Keratinocyte (primary cell): ENCODE results near the gene CHMP6. TPM values are rescaled to one million over a fixed set of nuclear protein-coding genes. Genes with fewer than 3 reads are reported as not detected.

Source experiments
- DNase-seq: peaks from one replicate; pipeline ENCODE4 v3.0.0-alpha.2; 2011; ENCODE audit warnings: low read depth, missing footprints, low spot score
- FAIRE-seq: peaks from 2 replicates; lab custom pipeline; 2011; peaks lifted over from hg19 to GRCh38; lab: Jason Lieb, UNC
- H2AFZ ChIP-seq: 2 replicates; pipeline ENCODE4 v1.6.0; 2012; ENCODE audit warnings: low read length, control low read depth, inconsistent platforms; ENCODE audit not compliant: control insufficient read depth
- H3K27ac ChIP-seq: 2 replicates; pipeline ENCODE4 v1.5.1; 2011; ENCODE audit warnings: low read length; ENCODE audit not compliant: control insufficient read depth, insufficient read depth
- H3K27me3 ChIP-seq: 3 replicates; pipeline ENCODE4 v1.6.0; 2011; ENCODE audit warnings: low read length; ENCODE audit not compliant: control insufficient read depth, insufficient read depth; ENCODE audit errors: extremely low read depth
- H3K36me3 ChIP-seq, 2 experiments: 2 replicates in 1 of 2; 3 replicates in 1 of 2; pipeline ENCODE4 v1.5.1; 2011; ENCODE audit warnings: low read length in 2 of 2, mild to moderate bottlenecking in 1 of 2; ENCODE audit not compliant: control insufficient read depth in 2 of 2, insufficient read depth in 2 of 2; ENCODE audit errors: extremely low read depth in 1 of 2
- H3K4me1 ChIP-seq: 3 replicates; pipeline ENCODE4 v1.5.1; 2011; ENCODE audit warnings: low read length; ENCODE audit not compliant: control insufficient read depth, insufficient read depth; ENCODE audit errors: extremely low read depth
- H3K4me2 ChIP-seq: 3 replicates; pipeline ENCODE4 v1.6.0; 2011; ENCODE audit warnings: low read depth, low read length; ENCODE audit not compliant: control insufficient read depth, insufficient read depth; ENCODE audit errors: extremely low read depth
- H3K4me3 ChIP-seq, 3 experiments: fragments of 200-600 bp in 1 of 3; sonication (generic) in 1 of 3; 2 replicates in 2 of 3; 3 replicates in 1 of 3; pipeline ENCODE4 v1.5.1; 2011 to 2016; ENCODE audit warnings: low read length in 3 of 3, mild to moderate bottlenecking in 3 of 3, control low read depth in 2 of 3, inconsistent platforms in 1 of 3, low read depth in 1 of 3, mixed read lengths in 1 of 3, mixed run types in 1 of 3, moderate library complexity in 1 of 3; ENCODE audit not compliant: control insufficient read depth in 2 of 3, insufficient read depth in 2 of 3; ENCODE audit errors: extremely low read depth in 1 of 3
- H3K79me2 ChIP-seq: 2 replicates; pipeline ENCODE4 v1.6.0; 2012; ENCODE audit warnings: low read length; ENCODE audit not compliant: control insufficient read depth, insufficient read depth
- H3K9ac ChIP-seq: 3 replicates; pipeline ENCODE4 v1.6.0; 2011; ENCODE audit warnings: low read length; ENCODE audit not compliant: control insufficient read depth, insufficient read depth; ENCODE audit errors: extremely low read depth
- H3K9me1 ChIP-seq: 3 replicates; pipeline ENCODE4 v1.6.0; 2011; ENCODE audit warnings: low read length; ENCODE audit not compliant: control insufficient read depth, insufficient read depth; ENCODE audit errors: extremely low read depth
- H3K9me3 ChIP-seq: 2 replicates; pipeline ENCODE4 v1.5.1; 2012; ENCODE audit warnings: low read depth, low read length; ENCODE audit not compliant: control insufficient read depth
- H4K20me1 ChIP-seq: 3 replicates; pipeline ENCODE4 v1.6.0; 2011; ENCODE audit warnings: low read length; ENCODE audit not compliant: control insufficient read depth, insufficient read depth; ENCODE audit errors: extremely low read depth
- EZH2 ChIP-seq: IDR thresholded peaks from one replicate; pipeline ENCODE4 v1.6.1; 2012; ENCODE audit warnings: inconsistent platforms, mild to moderate bottlenecking, low read length, moderate library complexity
- dilution Hi-C: fragments of 300-500 bp; cut with MboI; formaldehyde crosslinking; loops from one replicate; pipeline ENCODE4 v1.7.0; 2020; ENCODE audit warnings: low sequenced_read_pairs; ENCODE audit not compliant: extremely low pct_ligation_motif_present
- polyA plus RNA-seq, 5 experiments: library from polyadenylated mRNA; depleted of rRNA in 3 of 5; stranded (reverse) in 3 of 5; stranded (forward) in 1 of 5; unstranded in 1 of 5; fragments of >200 nt; gene quantifications; 1 replicate in 1 of 5; 2 replicates in 3 of 5; 3 replicates in 1 of 5; pipeline versions ENCODE4 v1.2.1 to v1.2.3, GENCODE V29; 2011 to 2012; ENCODE audit warnings: missing spikeins in 2 of 5, low read depth in 1 of 5, low replicate concordance in 1 of 5
- TF ChIP-seq, protein P1 (sequence below), 3 experiments: IDR thresholded peaks in 1 of 3; conservative IDR thresholded peaks in 1 of 3; optimal IDR thresholded peaks in 1 of 3; 2 replicates in 2 of 3; 3 replicates in 1 of 3; pipeline versions ENCODE3 to v1.5.1; 2011; ENCODE audit warnings: low read length in 3 of 3, mild to moderate bottlenecking in 3 of 3, moderate library complexity in 2 of 3, control low read depth in 1 of 3, inconsistent platforms in 1 of 3; ENCODE audit not compliant: insufficient read depth in 2 of 3; ENCODE audit errors: extremely low read depth in 1 of 3

CHMP6 gene
- polyA plus RNA-seq, 1 donor (not counting 4 experiments of a cell fraction or from before 2014, with no cell fraction given) = 20.9 TPM

DNA sequence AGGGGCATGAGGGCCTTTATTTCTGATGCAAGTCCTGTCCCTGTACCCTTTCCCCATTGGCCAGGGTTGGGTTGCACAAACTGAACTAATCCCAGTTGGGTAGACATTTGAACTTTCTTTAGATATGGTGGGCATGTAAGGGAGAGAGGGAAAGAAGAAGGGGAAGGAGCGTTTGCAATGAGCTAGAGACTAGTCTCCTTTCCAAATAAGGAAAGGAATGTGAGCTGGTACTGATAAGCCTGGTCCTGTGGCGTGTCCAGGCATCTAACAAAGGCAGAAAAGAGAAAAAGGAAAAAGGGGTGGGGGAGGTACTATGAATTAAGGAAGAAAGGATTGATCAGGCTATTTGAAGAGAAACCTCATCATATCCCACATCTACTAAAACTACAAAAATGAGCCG, 20.3 kb downstream of the CHMP6 start:
- Histone ChIP-seq H3K4me3 (no peak overlapping the region), H3K79me2 (no peaks in the 10 kb centered on the region), H3K4me1 (peaks cover 4% of the 10 kb centered on the region), H2AFZ (no peak overlapping the region), H3K27me3 (peaks cover 14% of the 10 kb centered on the region), H3K36me3 (no peaks in the 10 kb centered on the region), H4K20me1 (no peaks in the 10 kb centered on the region), H3K4me2 (no peak overlapping the region), H3K9ac (no peak overlapping the region), H3K27ac (no peak overlapping the region), H3K9me3 (peaks cover 8% of the 10 kb centered on the region), H3K9me1 (no peaks in the 10 kb centered on the region)
- no peak for TF ChIP-seq EZH2
- TF ChIP-seq, protein P1, sequence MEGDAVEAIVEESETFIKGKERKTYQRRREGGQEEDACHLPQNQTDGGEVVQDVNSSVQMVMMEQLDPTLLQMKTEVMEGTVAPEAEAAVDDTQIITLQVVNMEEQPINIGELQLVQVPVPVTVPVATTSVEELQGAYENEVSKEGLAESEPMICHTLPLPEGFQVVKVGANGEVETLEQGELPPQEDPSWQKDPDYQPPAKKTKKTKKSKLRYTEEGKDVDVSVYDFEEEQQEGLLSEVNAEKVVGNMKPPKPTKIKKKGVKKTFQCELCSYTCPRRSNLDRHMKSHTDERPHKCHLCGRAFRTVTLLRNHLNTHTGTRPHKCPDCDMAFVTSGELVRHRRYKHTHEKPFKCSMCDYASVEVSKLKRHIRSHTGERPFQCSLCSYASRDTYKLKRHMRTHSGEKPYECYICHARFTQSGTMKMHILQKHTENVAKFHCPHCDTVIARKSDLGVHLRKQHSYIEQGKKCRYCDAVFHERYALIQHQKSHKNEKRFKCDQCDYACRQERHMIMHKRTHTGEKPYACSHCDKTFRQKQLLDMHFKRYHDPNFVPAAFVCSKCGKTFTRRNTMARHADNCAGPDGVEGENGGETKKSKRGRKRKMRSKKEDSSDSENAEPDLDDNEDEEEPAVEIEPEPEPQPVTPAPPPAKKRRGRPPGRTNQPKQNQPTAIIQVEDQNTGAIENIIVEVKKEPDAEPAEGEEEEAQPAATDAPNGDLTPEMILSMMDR (optimal IDR thresholded peaks at IDR 0.05 in 1 of 3, IDR thresholded peaks at IDR 0.05 in 1 of 3, conservative IDR thresholded peaks at IDR 0.05 in 1 of 3; ENCODE audit: extremely low read depth in 1 of 3, insufficient read depth in 2 of 3, low read length in 3 of 3) = no peak
- FAIRE-seq (no peak), DNase-seq (no peak)
- dilution Hi-C loops = no loop called here

DNA sequence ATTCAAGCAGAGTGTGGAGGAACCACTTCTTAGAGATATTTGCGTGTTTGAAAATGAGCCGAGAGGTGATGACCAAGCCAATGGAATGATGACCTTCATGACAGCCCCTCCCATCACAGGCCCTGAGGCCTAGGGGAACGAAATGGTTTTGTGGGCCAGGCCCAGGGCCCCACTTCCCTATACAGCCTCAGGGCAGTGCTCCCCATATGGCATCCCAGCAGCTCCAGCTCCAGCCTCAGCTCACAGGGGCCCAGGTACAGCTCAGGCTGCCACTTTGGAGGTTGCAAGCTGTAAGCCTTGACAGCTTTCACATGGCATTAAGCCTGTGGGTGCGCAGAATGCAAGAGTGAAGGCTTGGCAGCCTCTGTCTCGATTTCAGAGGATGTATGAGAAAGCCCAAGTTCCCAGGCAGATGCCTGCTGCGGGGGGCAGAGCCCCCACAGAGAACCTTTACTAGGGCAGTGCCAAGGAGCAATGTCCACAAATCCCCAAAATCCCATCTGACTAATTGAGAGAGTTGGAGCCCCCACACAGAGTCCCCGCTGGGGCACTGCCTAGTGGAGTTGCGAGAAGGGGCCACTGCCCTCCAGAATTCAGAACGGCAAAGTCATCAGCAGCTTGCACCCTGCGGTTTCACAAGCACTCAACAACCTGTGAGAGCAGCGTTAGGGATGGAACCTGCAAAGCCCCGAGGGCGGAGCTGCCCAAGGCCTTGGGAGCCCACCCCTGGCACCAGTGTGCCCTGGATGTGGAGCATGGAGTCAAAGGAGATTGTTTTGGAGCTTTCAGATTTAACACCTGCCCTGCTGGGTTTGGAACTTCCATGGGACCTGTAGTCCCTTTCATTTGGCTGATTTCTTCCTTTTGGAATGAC, 21.2 kb downstream of the CHMP6 start:
- dilution Hi-C loops = no loop called here
- peaks cover 9% of the 10 kb centered on the region for H3K27me3 ChIP-seq
- FAIRE-seq = no peak
- no peaks in the 10 kb centered on the region for H3K36me3 ChIP-seq
- no peak overlapping the region for H3K4me3 ChIP-seq
- TF ChIP-seq, protein P1 (optimal IDR thresholded peaks at IDR 0.05 in 1 of 3, IDR thresholded peaks at IDR 0.05 in 1 of 3, conservative IDR thresholded peaks at IDR 0.05 in 1 of 3; ENCODE audit: extremely low read depth in 1 of 3, insufficient read depth in 2 of 3, low read length in 3 of 3) = no peak
- TF ChIP-seq EZH2 = no peak
- H4K20me1 ChIP-seq = no peaks in the 10 kb centered on the region
- H3K79me2 ChIP-seq = no peaks in the 10 kb centered on the region
- H3K27ac ChIP-seq = no peak overlapping the region
- no peak overlapping the region for H2AFZ ChIP-seq
- H3K9ac ChIP-seq = no peak overlapping the region
- peaks cover 5% of the 10 kb centered on the region for H3K4me1 ChIP-seq
- no peaks in the 10 kb centered on the region for H3K9me1 ChIP-seq
- no peak overlapping the region for H3K4me2 ChIP-seq
- H3K9me3 ChIP-seq = peaks cover 8% of the 10 kb centered on the region
- DNase-seq = no peak
